ENCODE measurements around the gene ZMAT5.

ZMAT5 gene

DNA sequence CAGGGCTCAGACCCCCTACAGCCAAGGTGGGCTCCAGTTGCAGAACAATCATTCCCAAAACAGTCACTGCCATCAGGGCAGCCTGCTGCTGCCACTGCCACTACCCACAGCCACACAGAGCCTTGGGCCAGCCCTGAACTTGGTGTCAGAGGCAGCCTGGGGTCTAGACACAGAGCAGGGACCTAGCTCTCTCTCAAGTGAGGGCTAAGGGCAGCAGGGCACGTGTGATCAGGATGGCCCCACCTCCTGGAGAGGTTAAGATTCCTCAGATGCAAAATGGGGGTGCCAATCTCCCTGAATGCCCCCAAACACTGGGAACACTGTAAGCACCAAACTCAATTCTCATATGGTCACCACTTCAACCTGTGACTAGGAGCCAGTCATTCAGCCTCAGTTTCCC lies 31.4 kb downstream of the ZMAT5 start:
- TF ChIP-seq SPI1 (IDR thresholded peaks at IDR 0.05; ENCODE audit: low read depth, low read length): no peak
- TF ChIP-seq POU2F2 (IDR thresholded peaks at IDR 0.05; ENCODE audit: low read depth, low read length): no peak
- no peak for TF ChIP-seq TAF1 (IDR thresholded peaks at IDR 0.05; ENCODE audit: low read depth, low read length)
- no peak for TF ChIP-seq POLR2A (IDR thresholded peaks at IDR 0.05; ENCODE audit: low read depth, low read length)
- TF ChIP-seq PAX5 (IDR thresholded peaks at IDR 0.05; ENCODE audit: insufficient read depth, low read length, severe bottlenecking): no peak
- TF ChIP-seq POLR2AphosphoS5 (IDR thresholded peaks at IDR 0.05; ENCODE audit: low read depth, low read length): no peak
- no peak for DNase-seq (ENCODE audit: insufficient read length, low spot score)
- no peak for FAIRE-seq

GRCh38 chr22:29734838-29735237 lies 32.0 kb downstream of the ZMAT5 start:
- TF ChIP-seq PAX5 (IDR thresholded peaks at IDR 0.05; ENCODE audit: insufficient read depth, low read length, severe bottlenecking) (no peak), POLR2A (IDR thresholded peaks at IDR 0.05; ENCODE audit: low read depth, low read length) (no peak), SPI1 (IDR thresholded peaks at IDR 0.05; ENCODE audit: low read depth, low read length) (no peak), POLR2AphosphoS5 (IDR thresholded peaks at IDR 0.05; ENCODE audit: low read depth, low read length) (no peak), POU2F2 (IDR thresholded peaks at IDR 0.05; ENCODE audit: low read depth, low read length) (no peak), TAF1 (IDR thresholded peaks at IDR 0.05; ENCODE audit: low read depth, low read length) (no peak)
- no peak for DNase-seq (ENCODE audit: insufficient read length, low spot score)
- FAIRE-seq: no peak

DNA sequence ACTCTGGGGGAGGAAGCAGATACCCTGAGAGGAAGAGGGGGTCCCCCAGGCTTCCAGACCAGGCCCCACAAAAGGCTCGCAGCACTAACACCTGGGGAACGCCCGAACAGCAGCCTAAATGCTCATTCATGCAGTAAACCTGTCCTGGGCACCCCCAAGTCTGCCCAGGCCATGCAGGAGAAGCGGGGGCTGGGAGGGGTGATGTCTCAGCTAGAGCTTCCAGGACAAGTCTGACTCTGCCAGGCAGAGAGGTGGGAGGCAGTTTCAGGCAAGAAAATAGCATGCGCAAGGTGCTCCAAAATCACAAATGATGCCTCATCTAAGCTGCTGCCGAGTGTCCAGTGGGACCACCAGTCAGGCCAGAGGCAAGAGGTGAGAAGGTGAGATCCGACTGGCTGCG lies 32.4 kb downstream of the ZMAT5 start:
- no peak for TF ChIP-seq PAX5 (IDR thresholded peaks at IDR 0.05; ENCODE audit: insufficient read depth, low read length, severe bottlenecking)
- TF ChIP-seq TAF1 (IDR thresholded peaks at IDR 0.05; ENCODE audit: low read depth, low read length): no peak
- TF ChIP-seq POLR2AphosphoS5 (IDR thresholded peaks at IDR 0.05; ENCODE audit: low read depth, low read length): no peak
- TF ChIP-seq POU2F2 (IDR thresholded peaks at IDR 0.05; ENCODE audit: low read depth, low read length): no peak
- no peak for TF ChIP-seq SPI1 (IDR thresholded peaks at IDR 0.05; ENCODE audit: low read depth, low read length)
- TF ChIP-seq POLR2A (IDR thresholded peaks at IDR 0.05; ENCODE audit: low read depth, low read length): no peak
- FAIRE-seq (no peak), DNase-seq (ENCODE audit: insufficient read length, low spot score) (no peak)

DNA sequence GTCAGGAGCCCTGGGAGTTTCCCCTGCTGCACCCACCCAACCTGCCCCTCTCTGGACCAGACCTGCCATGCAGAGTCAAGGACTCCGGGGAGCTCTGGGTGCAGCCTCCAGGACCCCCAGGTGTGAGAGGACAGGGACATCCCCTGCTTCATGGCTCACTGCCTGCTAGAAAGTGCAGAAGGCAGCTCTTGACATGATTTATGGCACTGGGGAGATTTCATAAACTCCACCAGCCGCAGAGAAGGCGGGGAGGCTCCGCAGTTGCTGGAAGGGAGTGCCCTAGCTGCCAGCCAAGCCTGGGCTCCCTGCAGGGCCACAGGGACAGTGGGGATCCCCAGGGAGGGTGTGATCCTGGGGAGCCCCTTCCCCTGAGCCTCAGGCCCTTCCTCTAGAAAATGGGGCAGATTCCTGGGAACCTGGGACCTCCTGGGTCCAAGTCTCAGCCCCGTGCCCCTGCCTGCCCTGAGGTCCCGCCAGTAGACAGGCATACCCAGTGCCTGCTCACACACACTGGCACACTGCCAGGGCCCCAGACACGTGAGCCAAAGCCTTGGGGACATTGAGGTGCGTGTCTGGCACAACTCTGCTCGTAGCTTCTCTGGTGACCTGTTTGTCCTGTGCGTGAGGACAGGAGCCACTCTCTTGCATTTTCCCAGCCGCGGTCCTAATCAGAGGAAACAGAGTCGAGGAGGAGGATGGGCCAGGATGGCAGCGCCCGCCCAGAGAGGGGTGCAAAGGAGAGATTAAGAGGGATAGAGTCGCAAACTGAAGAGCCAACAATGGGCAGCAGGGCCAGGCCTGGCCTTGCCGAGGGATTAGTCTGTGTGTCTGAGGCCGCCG lies 33.2 kb downstream of the ZMAT5 start:
- no peak for DNase-seq (ENCODE audit: insufficient read length, low spot score)
- FAIRE-seq: peak; percentile 74
- TF ChIP-seq PAX5 (IDR thresholded peaks at IDR 0.05; ENCODE audit: insufficient read depth, low read length, severe bottlenecking) (no peak), TAF1 (IDR thresholded peaks at IDR 0.05; ENCODE audit: low read depth, low read length) (no peak), POU2F2 (IDR thresholded peaks at IDR 0.05; ENCODE audit: low read depth, low read length) (no peak), POLR2A (IDR thresholded peaks at IDR 0.05; ENCODE audit: low read depth, low read length) (no peak), POLR2AphosphoS5 (IDR thresholded peaks at IDR 0.05; ENCODE audit: low read depth, low read length) (no peak), SPI1 (IDR thresholded peaks at IDR 0.05; ENCODE audit: low read depth, low read length) (no peak)

DNA sequence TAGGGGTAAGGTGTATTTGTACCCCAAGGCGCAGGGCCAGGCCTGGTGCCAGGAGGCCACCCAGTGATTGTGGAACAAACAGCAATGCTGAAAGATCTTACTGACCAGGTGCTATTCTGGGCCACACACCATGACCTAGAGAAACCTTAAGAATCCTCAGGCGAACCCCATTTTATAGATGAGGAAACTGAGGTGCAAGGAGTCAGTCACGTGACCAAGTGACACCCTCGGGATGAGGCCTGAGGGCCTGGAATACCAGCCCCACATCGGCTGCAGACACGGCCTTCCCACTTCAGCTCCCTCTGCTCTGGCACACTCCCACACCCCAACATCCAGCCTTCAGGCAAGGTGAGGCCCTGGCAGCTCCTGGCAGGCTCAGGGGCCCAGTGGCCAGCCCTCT lies 33.9 kb downstream of the ZMAT5 start:
- DNase-seq (ENCODE audit: insufficient read length, low spot score) (no peak), FAIRE-seq (no peak)
- TF ChIP-seq SPI1 (IDR thresholded peaks at IDR 0.05; ENCODE audit: low read depth, low read length): no peak
- no peak for TF ChIP-seq POU2F2 (IDR thresholded peaks at IDR 0.05; ENCODE audit: low read depth, low read length)
- TF ChIP-seq POLR2AphosphoS5 (IDR thresholded peaks at IDR 0.05; ENCODE audit: low read depth, low read length): no peak
- TF ChIP-seq POLR2A (IDR thresholded peaks at IDR 0.05; ENCODE audit: low read depth, low read length): no peak
- no peak for TF ChIP-seq TAF1 (IDR thresholded peaks at IDR 0.05; ENCODE audit: low read depth, low read length)
- no peak for TF ChIP-seq PAX5 (IDR thresholded peaks at IDR 0.05; ENCODE audit: insufficient read depth, low read length, severe bottlenecking)

GRCh38 chr22:29731058-29731850 lies 35.6 kb downstream of the ZMAT5 start:
- DNase-seq (ENCODE audit: insufficient read length, low spot score) (no peak), FAIRE-seq (no peak)
- no peak for TF ChIP-seq SPI1 (IDR thresholded peaks at IDR 0.05; ENCODE audit: low read depth, low read length)
- no peak for TF ChIP-seq TAF1 (IDR thresholded peaks at IDR 0.05; ENCODE audit: low read depth, low read length)
- TF ChIP-seq POLR2A (IDR thresholded peaks at IDR 0.05; ENCODE audit: low read depth, low read length): no peak
- TF ChIP-seq POLR2AphosphoS5 (IDR thresholded peaks at IDR 0.05; ENCODE audit: low read depth, low read length): no peak
- no peak for TF ChIP-seq PAX5 (IDR thresholded peaks at IDR 0.05; ENCODE audit: insufficient read depth, low read length, severe bottlenecking)
- TF ChIP-seq POU2F2 (IDR thresholded peaks at IDR 0.05; ENCODE audit: low read depth, low read length): no peak

DNA sequence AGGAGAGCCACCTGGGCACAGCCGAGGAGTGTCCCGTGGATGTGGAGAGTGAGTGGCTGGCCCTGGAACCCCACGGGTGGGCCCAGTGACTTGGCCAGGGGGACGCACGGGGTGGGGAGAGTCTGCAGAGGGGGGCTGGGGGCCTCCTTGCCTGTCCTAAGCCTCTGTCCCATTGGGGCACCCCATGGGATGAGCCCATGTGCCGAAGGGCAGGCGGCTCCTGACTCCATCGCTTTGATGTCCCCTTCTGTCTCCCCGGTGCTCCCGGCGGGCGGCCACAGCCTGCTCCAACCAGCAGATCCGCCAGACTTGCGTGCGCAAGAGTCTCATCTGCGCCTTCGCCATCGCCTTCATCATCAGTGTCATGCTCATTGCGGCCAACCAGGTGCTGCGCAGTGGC lies 37.6 kb downstream of the ZMAT5 start:
- no peak for TF ChIP-seq POLR2A (IDR thresholded peaks at IDR 0.05; ENCODE audit: low read depth, low read length)
- no peak for TF ChIP-seq POLR2AphosphoS5 (IDR thresholded peaks at IDR 0.05; ENCODE audit: low read depth, low read length)
- no peak for TF ChIP-seq POU2F2 (IDR thresholded peaks at IDR 0.05; ENCODE audit: low read depth, low read length)
- no peak for TF ChIP-seq PAX5 (IDR thresholded peaks at IDR 0.05; ENCODE audit: insufficient read depth, low read length, severe bottlenecking)
- no peak for TF ChIP-seq SPI1 (IDR thresholded peaks at IDR 0.05; ENCODE audit: low read depth, low read length)
- no peak for TF ChIP-seq TAF1 (IDR thresholded peaks at IDR 0.05; ENCODE audit: low read depth, low read length)
- DNase-seq (ENCODE audit: insufficient read length, low spot score): no peak
- no peak for FAIRE-seq

- TF ChIP-seq POLR2A (IDR thresholded peaks at IDR 0.05; ENCODE audit: low read depth, low read length) (no peak), POU2F2 (IDR thresholded peaks at IDR 0.05; ENCODE audit: low read depth, low read length) (no peak), SPI1 (IDR thresholded peaks at IDR 0.05; ENCODE audit: low read depth, low read length) (no peak), PAX5 (IDR thresholded peaks at IDR 0.05; ENCODE audit: insufficient read depth, low read length, severe bottlenecking) (no peak), TAF1 (IDR thresholded peaks at IDR 0.05; ENCODE audit: low read depth, low read length) (no peak), POLR2AphosphoS5 (IDR thresholded peaks at IDR 0.05; ENCODE audit: low read depth, low read length) (no peak)
- peak; percentile 9 for FAIRE-seq
- peak; percentile 71 for DNase-seq (ENCODE audit: insufficient read length, low spot score)
These were observed 39.7 kb downstream of the ZMAT5 start for GRCh38 chr22:29727131-29727523.
